OCI-LY1 (cell line): ENCODE measurements around the gene MYO1G.

ENCODE experiments used
- H2AFZ ChIP-seq: fragments of 200-600 bp; sonication (generic), shearing (Covaris generic); 2 replicates; pipeline ENCODE4 v1.6.0; 2014; ENCODE audit warnings: antibody characterized with exemption, mild to moderate bottlenecking, low read length
- H3F3A ChIP-seq: fragments of 200-600 bp; sonication (generic), shearing (Covaris generic); 2 replicates; pipeline ENCODE4 v1.6.0; 2014; ENCODE audit warnings: mild to moderate bottlenecking, antibody characterized with exemption, low read length, moderate library complexity; ENCODE audit not compliant: insufficient read depth
- H3K27ac ChIP-seq: fragments of 200-600 bp; sonication (generic); 2 replicates; pipeline ENCODE4 v1.5.1; 2014; ENCODE audit warnings: low read length, mixed run types, mild to moderate bottlenecking, low read depth; ENCODE audit not compliant: poor library complexity, severe bottlenecking
- H3K27me3 ChIP-seq: fragments of 200-600 bp; sonication (generic); 2 replicates; pipeline ENCODE4 v1.6.0; 2014; ENCODE audit warnings: antibody characterized with exemption, mild to moderate bottlenecking, low read length, moderate library complexity; ENCODE audit not compliant: insufficient read depth
- H3K36me3 ChIP-seq: fragments of 200-600 bp; sonication (generic); 2 replicates; pipeline ENCODE4 v1.6.1; 2014; ENCODE audit warnings: mild to moderate bottlenecking, antibody characterized with exemption, low read length, moderate library complexity, mixed read lengths; ENCODE audit not compliant: insufficient read depth
- H3K4me1 ChIP-seq: fragments of 200-600 bp; sonication (generic); 2 replicates; pipeline ENCODE4 v1.5.1; 2014; ENCODE audit warnings: mild to moderate bottlenecking, low read length, moderate library complexity; ENCODE audit not compliant: insufficient read depth, severe bottlenecking
- H3K4me2 ChIP-seq: fragments of 200-600 bp; sonication (generic), shearing (Covaris generic); 2 replicates; pipeline ENCODE4 v1.6.1; 2014; ENCODE audit warnings: low read length
- H3K4me3 ChIP-seq: fragments of 200-600 bp; sonication (generic); 2 replicates; pipeline ENCODE4 v1.5.1; 2014; ENCODE audit warnings: low read length, low read depth, mild to moderate bottlenecking, mixed read lengths; ENCODE audit not compliant: poor library complexity, severe bottlenecking
- H3K79me2 ChIP-seq: fragments of 200-600 bp; shearing (Covaris generic); 2 replicates; pipeline ENCODE4 v1.6.1; 2016; ENCODE audit warnings: mixed run types, low read length, mixed read lengths; ENCODE audit not compliant: insufficient read depth
- H3K9ac ChIP-seq: fragments of 200-600 bp; sonication (generic), shearing (Covaris generic); 2 replicates; pipeline ENCODE4 v1.6.1; 2014; ENCODE audit warnings: mild to moderate bottlenecking, low read length, mixed read lengths
- H3K9me2 ChIP-seq: fragments of 200-600 bp; sonication (generic), shearing (Covaris generic); 2 replicates; pipeline ENCODE4 v1.6.1; 2014; ENCODE audit warnings: low read depth, mild to moderate bottlenecking, low read length, mixed read lengths
- H3K9me3 ChIP-seq: fragments of 200-600 bp; shearing (Covaris generic); 2 replicates; pipeline ENCODE4 v1.6.1; 2014; ENCODE audit warnings: low read length, mixed read lengths
- H4K20me1 ChIP-seq: fragments of 200-600 bp; sonication (generic), shearing (Covaris generic); 2 replicates; pipeline ENCODE4 v1.6.0; 2016; ENCODE audit warnings: mild to moderate bottlenecking, low read length; ENCODE audit not compliant: insufficient read depth
- CTCF ChIP-seq: fragments of 200-600 bp; sonication (generic), shearing (Covaris generic); IDR thresholded peaks from 2 replicates; pipeline ENCODE4 v1.5.1; 2017; ENCODE audit warnings: mild to moderate bottlenecking, antibody characterized with exemption, low read length, moderate library complexity, mixed read lengths
- EZH2 ChIP-seq: fragments of 200-600 bp; sonication (generic), shearing (Covaris generic); IDR thresholded peaks from 2 replicates; pipeline ENCODE4 v1.8.0; 2017; ENCODE audit warnings: borderline replicate concordance, mixed run types, mild to moderate bottlenecking, antibody characterized with exemption, low read length, moderate library complexity, mixed read lengths

The MYO1G gene

DNA sequence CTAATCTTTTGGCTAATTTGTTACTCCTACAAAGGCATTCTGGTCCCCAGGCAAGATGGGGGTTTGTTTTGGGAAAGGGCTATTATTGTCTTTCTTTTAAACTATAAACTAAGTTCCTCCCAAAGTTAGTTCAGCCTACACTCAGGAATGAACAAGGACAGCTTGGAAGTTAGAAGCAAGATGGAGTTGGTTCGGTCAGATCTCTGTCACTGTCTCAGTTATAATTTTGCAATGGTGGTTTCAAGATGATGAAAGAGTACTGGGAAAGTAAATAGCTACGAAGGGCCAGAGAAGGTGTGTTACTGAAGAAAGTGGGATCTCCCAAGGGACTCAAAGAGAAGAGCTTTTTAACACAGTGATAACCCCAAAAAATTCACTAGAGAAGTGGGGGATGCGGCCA lies 10.3 kb upstream of the MYO1G start:
- Histone ChIP-seq H3K36me3 (peaks cover 21% of the 10 kb centered on the region), H3K9me2 (no peaks in the 10 kb centered on the region), H3K27me3 (no peaks in the 10 kb centered on the region), H3K4me2 (no peak overlapping the region), H3K4me3 (no peak overlapping the region), H3K9ac (no peak overlapping the region), H3F3A (no peaks in the 10 kb centered on the region), H3K4me1 (peaks cover 28% of the 10 kb centered on the region), H3K27ac (no peak overlapping the region), H3K79me2 (peaks cover 23% of the 10 kb centered on the region), H3K9me3 (no peaks in the 10 kb centered on the region), H2AFZ (no peak overlapping the region), H4K20me1 (no peaks in the 10 kb centered on the region)
- TF ChIP-seq CTCF: no peak
- TF ChIP-seq EZH2: no peak

- H2AFZ ChIP-seq: no peak overlapping the region
- peaks cover 26% of the 10 kb centered on the region for H3K36me3 ChIP-seq
- H3K4me3 ChIP-seq: no peak overlapping the region
- H3K4me2 ChIP-seq: no peak overlapping the region
- TF ChIP-seq EZH2: no peak
- TF ChIP-seq CTCF: no peak
- H3K27me3 ChIP-seq: no peaks in the 10 kb centered on the region
- H3K9me3 ChIP-seq: no peaks in the 10 kb centered on the region
- no peaks in the 10 kb centered on the region for H3K9me2 ChIP-seq
- H3K4me1 ChIP-seq: peaks cover 30% of the 10 kb centered on the region
- H3K9ac ChIP-seq: no peak overlapping the region
- H3F3A ChIP-seq: no peaks in the 10 kb centered on the region
- no peaks in the 10 kb centered on the region for H4K20me1 ChIP-seq
- peaks cover 27% of the 10 kb centered on the region for H3K79me2 ChIP-seq
- H3K27ac ChIP-seq: no peak overlapping the region
Measured at GRCh38 chr7:44988701-44989100, 9.9 kb upstream of the MYO1G start.

- Histone ChIP-seq H3K79me2 (peaks cover 28% of the 10 kb centered on the region), H3K9ac (no peak overlapping the region; the same call in 1 of the 2 replicates), H3K4me2 (peak overlapping the region; percentile 84), H3K36me3 (peaks cover 33% of the 10 kb centered on the region), H3K9me2 (no peaks in the 10 kb centered on the region), H3K9me3 (no peaks in the 10 kb centered on the region), H3K4me1 (peaks cover 37% of the 10 kb centered on the region), H3K27me3 (no peaks in the 10 kb centered on the region), H4K20me1 (no peaks in the 10 kb centered on the region), H3K27ac (peak overlapping the region; percentile 95), H3K4me3 (peak overlapping the region; percentile 90), H2AFZ (no peak overlapping the region), H3F3A (0 out of 2 replicates have a peak, but pooled peaks cover 4% of the 10 kb centered on the region)
- TF ChIP-seq EZH2: no peak
- no peak for TF ChIP-seq CTCF
Measured at GRCh38 chr7:44987996-44988395, 9.2 kb upstream of the MYO1G start.
